8988T (cell line): Measurements from ENCODE around the gene ATP8B3.

ENCODE experiments used
- DNase-seq: peaks from one replicate; pipeline ENCODE4 v3.0.0; 2011

The ATP8B3 gene

GRCh38 chr19:1830978-1831377, 18.9 kb upstream of the ATP8B3 start:
- no peak for DNase-seq

GRCh38 chr19:1830568-1830967, 18.5 kb upstream of the ATP8B3 start:
- DNase-seq: no peak

- no peak for DNase-seq
Measured at GRCh38 chr19:1829958-1830357, 17.9 kb upstream of the ATP8B3 start.

GRCh38 chr19:1828279-1829238, 16.5 kb upstream of the ATP8B3 start:
- DNase-seq: no peak

GRCh38 chr19:1827566-1828278, 15.6 kb upstream of the ATP8B3 start:
- no peak for DNase-seq

- DNase-seq: peak; percentile 88
Measured at GRCh38 chr19:1826557-1827521, 14.8 kb upstream of the ATP8B3 start.

- DNase-seq: peak; percentile 99
Measured at GRCh38 chr19:1825909-1826556, 14.0 kb upstream of the ATP8B3 start.

- no peak for DNase-seq
Measured at GRCh38 chr19:1824252-1824622, 12.2 kb upstream of the ATP8B3 start.

GRCh38 chr19:1823539-1824251, 11.6 kb upstream of the ATP8B3 start:
- no peak for DNase-seq

GRCh38 chr19:1823020-1823419, 10.9 kb upstream of the ATP8B3 start:
- no peak for DNase-seq

- DNase-seq: no peak
Measured at GRCh38 chr19:1822210-1822609, 10.1 kb upstream of the ATP8B3 start.

- no peak for DNase-seq
Measured at GRCh38 chr19:1819341-1820255, 7.5 kb upstream of the ATP8B3 start.

GRCh38 chr19:1818549-1819195, 6.6 kb upstream of the ATP8B3 start:
- no peak for DNase-seq

GRCh38 chr19:1817553-1818179, 5.6 kb upstream of the ATP8B3 start:
- no peak for DNase-seq

- no peak for DNase-seq
Measured at GRCh38 chr19:1816530-1817298, 4.6 kb upstream of the ATP8B3 start.

GRCh38 chr19:1815605-1816529, 3.8 kb upstream of the ATP8B3 start:
- DNase-seq: no peak

GRCh38 chr19:1814833-1815604, 2.9 kb upstream of the ATP8B3 start:
- DNase-seq: no peak
